Measurements from ENCODE around the gene CEACAM1. TPM values are rescaled to one million over a fixed set of nuclear protein-coding genes. Genes with fewer than 3 reads are reported as not detected.

Gene CEACAM1
- total and polyA plus RNA-seq, 9 donors = 0.92 to 7.3 (median 2.8) TPM

DNA sequence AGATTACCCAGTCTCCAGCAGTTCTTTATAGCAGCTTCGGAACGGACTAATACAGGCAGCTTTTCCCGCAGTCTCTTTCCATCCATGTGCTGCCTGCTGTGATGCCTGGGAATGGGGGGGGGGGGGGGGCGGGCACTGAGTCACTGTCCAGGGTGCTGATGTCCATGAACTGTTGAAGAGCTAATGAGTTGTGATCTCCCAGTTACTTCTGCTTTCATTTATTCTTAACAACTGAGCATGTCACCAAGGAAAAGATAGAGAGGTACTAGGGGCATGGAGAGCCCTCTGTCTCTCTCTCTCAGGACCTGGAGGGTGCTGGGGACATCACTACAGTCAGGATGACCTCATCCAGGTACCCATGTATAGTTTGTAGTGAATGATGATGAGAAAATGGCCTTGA is 20.3 kb upstream of the CEACAM1 start:
- no peak for TF ChIP-seq EP300 (IDR thresholded peaks at IDR 0.05)
- TF ChIP-seq POLR2A (IDR thresholded peaks at IDR 0.05) = no peak
- TF ChIP-seq, protein P1, sequence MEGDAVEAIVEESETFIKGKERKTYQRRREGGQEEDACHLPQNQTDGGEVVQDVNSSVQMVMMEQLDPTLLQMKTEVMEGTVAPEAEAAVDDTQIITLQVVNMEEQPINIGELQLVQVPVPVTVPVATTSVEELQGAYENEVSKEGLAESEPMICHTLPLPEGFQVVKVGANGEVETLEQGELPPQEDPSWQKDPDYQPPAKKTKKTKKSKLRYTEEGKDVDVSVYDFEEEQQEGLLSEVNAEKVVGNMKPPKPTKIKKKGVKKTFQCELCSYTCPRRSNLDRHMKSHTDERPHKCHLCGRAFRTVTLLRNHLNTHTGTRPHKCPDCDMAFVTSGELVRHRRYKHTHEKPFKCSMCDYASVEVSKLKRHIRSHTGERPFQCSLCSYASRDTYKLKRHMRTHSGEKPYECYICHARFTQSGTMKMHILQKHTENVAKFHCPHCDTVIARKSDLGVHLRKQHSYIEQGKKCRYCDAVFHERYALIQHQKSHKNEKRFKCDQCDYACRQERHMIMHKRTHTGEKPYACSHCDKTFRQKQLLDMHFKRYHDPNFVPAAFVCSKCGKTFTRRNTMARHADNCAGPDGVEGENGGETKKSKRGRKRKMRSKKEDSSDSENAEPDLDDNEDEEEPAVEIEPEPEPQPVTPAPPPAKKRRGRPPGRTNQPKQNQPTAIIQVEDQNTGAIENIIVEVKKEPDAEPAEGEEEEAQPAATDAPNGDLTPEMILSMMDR (IDR thresholded peaks at IDR 0.05) = no peak
- WGBS, 3 donors = 63 to 65% (median 64%) methylated on average over 4 of the region's 4 CpGs

GRCh38 chr19:42547929-42548328 is 19.6 kb upstream of the CEACAM1 start:
- Histone ChIP-seq H3K27ac (no peak overlapping the region), H3K9me3 (no peaks in the 10 kb centered on the region), H3K4me3 (no peak overlapping the region), H3K27me3 (no peaks in the 10 kb centered on the region), H3K36me3 (no peaks in the 10 kb centered on the region), H3K4me1 (ENCODE audit: insufficient read depth) (no peaks in the 10 kb centered on the region)
- no peak for DNase-seq
- 46 to 75% (median 62%) methylated on average over 2 of the region's 2 CpGs for WGBS, 3 donors
- TF ChIP-seq, protein P1 (IDR thresholded peaks at IDR 0.05) = no peak
- no peak for TF ChIP-seq POLR2A (IDR thresholded peaks at IDR 0.05)
- TF ChIP-seq EP300 (IDR thresholded peaks at IDR 0.05) = no peak
- intact Hi-C loops (cut with DNase I) = no loop called here

More for the DNA sequence above, 20.3 kb upstream of the CEACAM1 start:
- intact Hi-C loops (cut with DNase I) = no loop called here
- no peaks in the 10 kb centered on the region for H3K9me3 ChIP-seq
- H3K4me3 ChIP-seq = no peak overlapping the region
- no peaks in the 10 kb centered on the region for H3K36me3 ChIP-seq
- no peak for DNase-seq
- H3K27ac ChIP-seq = no peak overlapping the region
- no peaks in the 10 kb centered on the region for H3K27me3 ChIP-seq
- H3K4me1 ChIP-seq (ENCODE audit: insufficient read depth) = no peaks in the 10 kb centered on the region

- 74 to 82% (median 81%) methylated on average over 4 of the region's 4 CpGs for WGBS, 3 donors
- no peaks in the 10 kb centered on the region for H3K27me3 ChIP-seq
- TF ChIP-seq POLR2A (IDR thresholded peaks at IDR 0.05) (no peak), EP300 (IDR thresholded peaks at IDR 0.05) (no peak)
- TF ChIP-seq, protein P1 (IDR thresholded peaks at IDR 0.05) = no peak
- H3K9me3 ChIP-seq = no peaks in the 10 kb centered on the region
- no peaks in the 10 kb centered on the region for H3K36me3 ChIP-seq
- H3K4me3 ChIP-seq = no peak overlapping the region
- H3K27ac ChIP-seq = no peak overlapping the region
- DNase-seq = no peak
- intact Hi-C loops (cut with DNase I) = no loop called here
- no peaks in the 10 kb centered on the region for H3K4me1 ChIP-seq (ENCODE audit: insufficient read depth)
Measured at GRCh38 chr19:42546831-42547500, 18.7 kb upstream of the CEACAM1 start.

- Histone ChIP-seq H3K9me3 (no peaks in the 10 kb centered on the region), H3K27me3 (no peaks in the 10 kb centered on the region), H3K4me1 (ENCODE audit: insufficient read depth) (no peaks in the 10 kb centered on the region), H3K27ac (no peak overlapping the region), H3K36me3 (no peaks in the 10 kb centered on the region), H3K4me3 (no peak overlapping the region)
- 81 to 90% (median 83%) methylated on average over 4 of the region's 4 CpGs for WGBS, 3 donors
- TF ChIP-seq POLR2A (IDR thresholded peaks at IDR 0.05) (no peak), EP300 (IDR thresholded peaks at IDR 0.05) (no peak)
- TF ChIP-seq, protein P1 (IDR thresholded peaks at IDR 0.05) = no peak
- intact Hi-C loops (cut with DNase I) = no loop called here
- no peak for DNase-seq
Measured at GRCh38 chr19:42544146-42544545, 15.9 kb upstream of the CEACAM1 start.

All from ovary (tissue), 9 donors.